Keratinocyte (primary cell): ENCODE results near the gene ZBTB20. TPM values are rescaled to one million over a fixed set of nuclear protein-coding genes. Genes with fewer than 3 reads are reported as not detected.

Source experiments
- DNase-seq: peaks from one replicate; pipeline ENCODE4 v3.0.0-alpha.2; 2011; ENCODE audit warnings: low read depth, missing footprints, low spot score
- FAIRE-seq: peaks from 2 replicates; lab custom pipeline; 2011; peaks lifted over from hg19 to GRCh38; lab: Jason Lieb, UNC
- H2AFZ ChIP-seq: 2 replicates; pipeline ENCODE4 v1.6.0; 2012; ENCODE audit warnings: low read length, control low read depth, inconsistent platforms; ENCODE audit not compliant: control insufficient read depth
- H3K27ac ChIP-seq: 2 replicates; pipeline ENCODE4 v1.5.1; 2011; ENCODE audit warnings: low read length; ENCODE audit not compliant: control insufficient read depth, insufficient read depth
- H3K27me3 ChIP-seq: 3 replicates; pipeline ENCODE4 v1.6.0; 2011; ENCODE audit warnings: low read length; ENCODE audit not compliant: control insufficient read depth, insufficient read depth; ENCODE audit errors: extremely low read depth
- H3K36me3 ChIP-seq, 2 experiments: 2 replicates in 1 of 2; 3 replicates in 1 of 2; pipeline ENCODE4 v1.5.1; 2011; ENCODE audit warnings: low read length in 2 of 2, mild to moderate bottlenecking in 1 of 2; ENCODE audit not compliant: control insufficient read depth in 2 of 2, insufficient read depth in 2 of 2; ENCODE audit errors: extremely low read depth in 1 of 2
- H3K4me1 ChIP-seq: 3 replicates; pipeline ENCODE4 v1.5.1; 2011; ENCODE audit warnings: low read length; ENCODE audit not compliant: control insufficient read depth, insufficient read depth; ENCODE audit errors: extremely low read depth
- H3K4me2 ChIP-seq: 3 replicates; pipeline ENCODE4 v1.6.0; 2011; ENCODE audit warnings: low read depth, low read length; ENCODE audit not compliant: control insufficient read depth, insufficient read depth; ENCODE audit errors: extremely low read depth
- H3K4me3 ChIP-seq, 3 experiments: fragments of 200-600 bp in 1 of 3; sonication (generic) in 1 of 3; 2 replicates in 2 of 3; 3 replicates in 1 of 3; pipeline ENCODE4 v1.5.1; 2011 to 2016; ENCODE audit warnings: low read length in 3 of 3, mild to moderate bottlenecking in 3 of 3, control low read depth in 2 of 3, inconsistent platforms in 1 of 3, low read depth in 1 of 3, mixed read lengths in 1 of 3, mixed run types in 1 of 3, moderate library complexity in 1 of 3; ENCODE audit not compliant: control insufficient read depth in 2 of 3, insufficient read depth in 2 of 3; ENCODE audit errors: extremely low read depth in 1 of 3
- H3K79me2 ChIP-seq: 2 replicates; pipeline ENCODE4 v1.6.0; 2012; ENCODE audit warnings: low read length; ENCODE audit not compliant: control insufficient read depth, insufficient read depth
- H3K9ac ChIP-seq: 3 replicates; pipeline ENCODE4 v1.6.0; 2011; ENCODE audit warnings: low read length; ENCODE audit not compliant: control insufficient read depth, insufficient read depth; ENCODE audit errors: extremely low read depth
- H3K9me1 ChIP-seq: 3 replicates; pipeline ENCODE4 v1.6.0; 2011; ENCODE audit warnings: low read length; ENCODE audit not compliant: control insufficient read depth, insufficient read depth; ENCODE audit errors: extremely low read depth
- H3K9me3 ChIP-seq: 2 replicates; pipeline ENCODE4 v1.5.1; 2012; ENCODE audit warnings: low read depth, low read length; ENCODE audit not compliant: control insufficient read depth
- H4K20me1 ChIP-seq: 3 replicates; pipeline ENCODE4 v1.6.0; 2011; ENCODE audit warnings: low read length; ENCODE audit not compliant: control insufficient read depth, insufficient read depth; ENCODE audit errors: extremely low read depth
- EZH2 ChIP-seq: IDR thresholded peaks from one replicate; pipeline ENCODE4 v1.6.1; 2012; ENCODE audit warnings: inconsistent platforms, mild to moderate bottlenecking, low read length, moderate library complexity
- dilution Hi-C: fragments of 300-500 bp; cut with MboI; formaldehyde crosslinking; loops from one replicate; pipeline ENCODE4 v1.7.0; 2020; ENCODE audit warnings: low sequenced_read_pairs; ENCODE audit not compliant: extremely low pct_ligation_motif_present
- polyA plus RNA-seq, 5 experiments: library from polyadenylated mRNA; depleted of rRNA in 3 of 5; stranded (reverse) in 3 of 5; stranded (forward) in 1 of 5; unstranded in 1 of 5; fragments of >200 nt; gene quantifications; 1 replicate in 1 of 5; 2 replicates in 3 of 5; 3 replicates in 1 of 5; pipeline versions ENCODE4 v1.2.1 to v1.2.3, GENCODE V29; 2011 to 2012; ENCODE audit warnings: missing spikeins in 2 of 5, low read depth in 1 of 5, low replicate concordance in 1 of 5
- TF ChIP-seq, protein P1 (sequence below), 3 experiments: IDR thresholded peaks in 1 of 3; conservative IDR thresholded peaks in 1 of 3; optimal IDR thresholded peaks in 1 of 3; 2 replicates in 2 of 3; 3 replicates in 1 of 3; pipeline versions ENCODE3 to v1.5.1; 2011; ENCODE audit warnings: low read length in 3 of 3, mild to moderate bottlenecking in 3 of 3, moderate library complexity in 2 of 3, control low read depth in 1 of 3, inconsistent platforms in 1 of 3; ENCODE audit not compliant: insufficient read depth in 2 of 3; ENCODE audit errors: extremely low read depth in 1 of 3

Gene ZBTB20
- polyA plus RNA-seq, 1 donor (not counting 4 experiments of a cell fraction or from before 2014, with no cell fraction given), result 0.52 TPM

DNA sequence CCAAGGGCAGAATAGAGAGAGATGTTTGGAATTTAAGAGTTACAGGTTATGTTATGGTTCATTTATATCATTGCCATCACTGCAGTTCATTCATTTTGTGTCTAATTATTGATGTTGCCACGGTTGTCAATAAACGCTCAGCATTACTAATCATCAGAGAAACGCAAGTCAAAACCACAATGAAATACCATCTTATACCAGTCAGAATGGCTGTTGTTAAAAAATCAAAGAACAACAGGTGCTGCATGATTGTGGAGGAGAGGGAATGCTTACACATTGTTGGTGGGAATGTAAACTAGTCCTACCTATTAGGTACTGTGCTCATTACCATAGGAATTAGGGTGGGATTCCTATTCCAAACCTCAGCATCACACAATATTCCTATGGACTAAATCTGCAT lies 502.7 kb downstream of the ZBTB20 start:
- TF ChIP-seq, protein P1, sequence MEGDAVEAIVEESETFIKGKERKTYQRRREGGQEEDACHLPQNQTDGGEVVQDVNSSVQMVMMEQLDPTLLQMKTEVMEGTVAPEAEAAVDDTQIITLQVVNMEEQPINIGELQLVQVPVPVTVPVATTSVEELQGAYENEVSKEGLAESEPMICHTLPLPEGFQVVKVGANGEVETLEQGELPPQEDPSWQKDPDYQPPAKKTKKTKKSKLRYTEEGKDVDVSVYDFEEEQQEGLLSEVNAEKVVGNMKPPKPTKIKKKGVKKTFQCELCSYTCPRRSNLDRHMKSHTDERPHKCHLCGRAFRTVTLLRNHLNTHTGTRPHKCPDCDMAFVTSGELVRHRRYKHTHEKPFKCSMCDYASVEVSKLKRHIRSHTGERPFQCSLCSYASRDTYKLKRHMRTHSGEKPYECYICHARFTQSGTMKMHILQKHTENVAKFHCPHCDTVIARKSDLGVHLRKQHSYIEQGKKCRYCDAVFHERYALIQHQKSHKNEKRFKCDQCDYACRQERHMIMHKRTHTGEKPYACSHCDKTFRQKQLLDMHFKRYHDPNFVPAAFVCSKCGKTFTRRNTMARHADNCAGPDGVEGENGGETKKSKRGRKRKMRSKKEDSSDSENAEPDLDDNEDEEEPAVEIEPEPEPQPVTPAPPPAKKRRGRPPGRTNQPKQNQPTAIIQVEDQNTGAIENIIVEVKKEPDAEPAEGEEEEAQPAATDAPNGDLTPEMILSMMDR (optimal IDR thresholded peaks at IDR 0.05 in 1 of 3, IDR thresholded peaks at IDR 0.05 in 1 of 3, conservative IDR thresholded peaks at IDR 0.05 in 1 of 3; ENCODE audit: extremely low read depth in 1 of 3, insufficient read depth in 2 of 3, low read length in 3 of 3), result no peak
- TF ChIP-seq EZH2, result no peak
- no peak overlapping the region for H3K27ac ChIP-seq
- H2AFZ ChIP-seq, result no peak overlapping the region
- DNase-seq, result no peak
- no peaks in the 10 kb centered on the region for H3K27me3 ChIP-seq
- H3K9me1 ChIP-seq, result no peaks in the 10 kb centered on the region
- no peaks in the 10 kb centered on the region for H3K36me3 ChIP-seq
- H3K4me2 ChIP-seq, result no peak overlapping the region
- FAIRE-seq, result peak; percentile 75
- peaks cover 18% of the 10 kb centered on the region for H3K4me1 ChIP-seq
- no peaks in the 10 kb centered on the region for H3K79me2 ChIP-seq
- dilution Hi-C loops, result no loop called here
- no peaks in the 10 kb centered on the region for H3K9me3 ChIP-seq
- no peak overlapping the region for H3K4me3 ChIP-seq
- no peak overlapping the region for H3K9ac ChIP-seq
- H4K20me1 ChIP-seq, result no peaks in the 10 kb centered on the region

DNA sequence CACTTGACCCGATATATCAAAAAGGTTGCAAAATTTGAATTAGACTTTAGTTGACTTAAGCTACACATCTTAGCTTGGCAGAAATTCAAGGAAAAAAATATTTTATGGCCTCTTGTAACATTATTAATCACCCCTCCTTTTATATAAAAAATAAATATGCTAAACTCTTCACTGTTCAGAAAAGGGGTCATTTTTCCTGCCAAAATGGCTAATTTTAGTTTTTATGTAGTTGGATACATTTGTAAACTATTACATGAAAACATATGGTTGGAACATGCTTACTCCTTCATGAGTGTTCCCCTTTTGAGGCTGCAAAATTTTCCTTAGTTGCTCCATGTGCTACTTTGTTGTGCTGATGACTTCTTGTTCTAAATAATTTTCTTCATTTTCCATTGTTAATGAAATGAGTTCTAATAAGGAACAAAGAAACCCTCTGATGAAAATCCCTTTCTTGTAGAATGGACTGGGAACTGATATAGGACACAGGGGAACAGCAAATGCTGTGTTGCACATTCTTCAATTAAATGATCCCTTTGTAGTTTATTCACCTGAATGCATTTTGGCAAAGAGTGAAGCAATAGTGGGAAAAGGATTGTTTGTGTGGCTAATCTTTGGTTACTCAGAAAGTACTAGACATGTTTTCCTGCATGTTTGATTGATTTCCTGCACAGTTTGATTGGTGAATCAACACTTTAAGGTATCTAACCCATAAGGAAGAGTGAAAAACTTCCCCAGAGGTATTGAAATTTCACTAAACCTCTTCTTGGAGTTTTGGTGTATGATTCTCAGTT lies 503.9 kb downstream of the ZBTB20 start:
- Histone ChIP-seq H3K79me2 (no peaks in the 10 kb centered on the region), H2AFZ (no peak overlapping the region), H3K4me3 (no peak overlapping the region), H3K4me1 (peaks cover 13% of the 10 kb centered on the region), H3K27me3 (no peaks in the 10 kb centered on the region), H3K9me3 (no peaks in the 10 kb centered on the region), H3K4me2 (no peak overlapping the region), H3K36me3 (no peaks in the 10 kb centered on the region), H3K9me1 (no peaks in the 10 kb centered on the region), H3K27ac (no peak overlapping the region), H4K20me1 (no peaks in the 10 kb centered on the region), H3K9ac (no peak overlapping the region)
- dilution Hi-C loops, result no loop called here
- no peak for FAIRE-seq
- no peak for DNase-seq
- TF ChIP-seq EZH2, result no peak
- TF ChIP-seq, protein P1 (optimal IDR thresholded peaks at IDR 0.05 in 1 of 3, IDR thresholded peaks at IDR 0.05 in 1 of 3, conservative IDR thresholded peaks at IDR 0.05 in 1 of 3; ENCODE audit: extremely low read depth in 1 of 3, insufficient read depth in 2 of 3, low read length in 3 of 3), result no peak
